ENCODE measurements around the gene SALL1.

Gene SALL1

DNA sequence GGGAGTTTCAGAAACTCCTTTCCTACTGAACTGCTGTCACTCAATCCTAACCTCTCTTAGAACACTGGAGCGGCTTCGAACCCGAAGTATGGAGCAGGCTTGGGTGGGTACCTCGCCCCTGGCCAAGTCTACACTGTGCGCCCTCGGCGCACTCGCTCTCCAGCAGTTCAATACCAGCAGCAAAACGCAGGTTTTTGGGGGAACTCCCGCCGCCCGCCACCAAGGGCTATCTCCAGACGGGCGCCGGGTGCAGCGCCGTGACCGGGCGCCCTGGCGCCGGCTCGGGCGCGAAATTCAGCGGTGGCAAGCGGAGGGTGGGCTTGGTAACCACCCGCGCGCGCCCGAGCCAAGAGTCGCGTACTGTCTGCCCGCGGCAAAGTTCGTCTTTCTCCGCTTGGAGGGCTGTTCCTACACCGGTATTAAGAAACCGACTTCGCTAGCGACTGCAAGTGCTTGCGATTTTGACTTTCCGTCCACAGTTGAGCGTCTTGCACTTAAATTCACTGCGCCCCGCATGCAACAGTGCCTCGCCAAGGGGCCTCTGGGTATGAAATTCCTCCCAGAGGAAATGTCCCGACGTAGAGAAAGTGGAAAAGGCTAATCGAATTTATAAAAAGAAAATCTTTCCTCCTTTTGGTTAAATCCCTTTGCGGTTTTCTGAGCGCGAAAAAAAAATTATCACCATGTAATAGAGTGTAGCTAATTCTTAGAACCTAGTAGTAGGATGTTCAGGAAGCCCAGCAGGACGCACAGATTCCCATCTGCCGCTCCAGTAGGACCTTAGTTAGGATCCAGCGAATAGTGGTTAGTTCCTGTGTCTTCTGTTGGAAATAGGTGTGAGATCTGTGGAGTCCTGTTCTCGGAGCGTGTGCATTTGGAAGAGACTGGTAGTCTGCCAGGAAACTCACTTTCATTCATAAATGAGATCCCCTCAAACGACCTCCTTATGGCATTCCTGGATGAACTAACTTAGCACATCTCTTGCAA lies 5.0 kb upstream of the SALL1 start:
- no peak for DNase-seq

DNA sequence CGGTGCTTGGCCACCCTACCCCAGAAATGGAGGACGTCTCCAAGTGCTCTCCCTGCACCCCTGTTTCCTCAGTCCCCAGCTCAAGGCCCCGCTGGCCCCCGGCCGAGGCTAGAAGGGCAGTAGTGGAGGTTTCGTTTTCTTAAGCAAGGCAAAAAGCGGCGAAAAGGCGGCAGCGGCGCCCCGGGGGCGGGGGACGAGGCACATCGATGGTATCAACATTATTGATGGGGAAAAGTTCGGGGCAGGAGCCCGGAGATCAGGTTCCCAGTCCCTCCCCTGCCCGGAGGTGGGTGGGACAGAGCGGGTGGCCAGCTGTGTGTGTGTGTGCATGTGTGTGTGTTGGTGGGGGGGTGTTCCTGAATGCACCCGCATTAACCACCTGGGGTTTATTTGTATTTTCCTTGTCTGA lies 4.1 kb upstream of the SALL1 start:
- DNase-seq, result no peak

DNA sequence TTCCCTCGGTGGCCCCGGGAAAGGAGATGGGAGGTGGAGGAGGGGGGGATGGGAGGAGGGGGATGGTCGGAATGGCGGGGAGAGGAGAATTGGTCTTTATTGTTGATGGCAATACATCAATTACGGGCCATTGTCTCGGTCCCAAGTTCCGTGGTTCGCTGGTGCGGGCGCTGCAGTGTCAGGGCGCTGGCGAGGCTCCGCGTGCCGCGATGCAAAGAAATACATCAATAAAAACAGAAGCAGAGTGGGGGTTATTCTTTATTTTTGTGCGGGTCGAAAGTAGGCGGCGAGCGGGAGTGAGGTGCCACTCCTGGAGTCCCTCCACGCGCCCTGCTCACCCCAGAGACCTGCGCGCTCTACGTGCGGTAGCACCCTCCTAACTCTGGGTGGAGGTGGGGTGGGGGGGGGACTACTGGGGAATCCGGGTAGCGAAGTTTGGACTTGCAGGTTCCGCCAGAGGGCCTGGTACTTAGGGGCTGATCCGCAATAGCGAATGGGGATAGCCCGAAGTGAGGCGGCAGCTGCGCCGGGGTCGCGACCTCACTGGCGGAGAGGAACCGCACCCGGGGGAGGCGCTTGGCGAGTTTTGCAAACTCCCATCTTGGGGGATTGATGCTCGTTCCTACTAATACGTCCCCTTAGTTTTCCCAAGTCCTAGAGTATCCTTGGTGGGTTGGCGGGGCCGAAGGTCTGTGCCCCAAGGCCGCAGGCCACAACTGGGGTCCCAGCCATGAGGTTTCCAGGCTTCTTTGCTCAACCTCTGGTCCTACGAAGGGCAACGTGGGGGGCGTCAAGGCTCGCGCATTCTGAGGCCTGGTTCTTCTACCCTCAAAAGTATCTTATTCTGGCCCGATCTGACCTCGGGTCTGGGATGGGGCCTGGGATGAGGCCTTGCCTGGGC lies 3.5 kb upstream of the SALL1 start:
- DNase-seq, result no peak

DNA sequence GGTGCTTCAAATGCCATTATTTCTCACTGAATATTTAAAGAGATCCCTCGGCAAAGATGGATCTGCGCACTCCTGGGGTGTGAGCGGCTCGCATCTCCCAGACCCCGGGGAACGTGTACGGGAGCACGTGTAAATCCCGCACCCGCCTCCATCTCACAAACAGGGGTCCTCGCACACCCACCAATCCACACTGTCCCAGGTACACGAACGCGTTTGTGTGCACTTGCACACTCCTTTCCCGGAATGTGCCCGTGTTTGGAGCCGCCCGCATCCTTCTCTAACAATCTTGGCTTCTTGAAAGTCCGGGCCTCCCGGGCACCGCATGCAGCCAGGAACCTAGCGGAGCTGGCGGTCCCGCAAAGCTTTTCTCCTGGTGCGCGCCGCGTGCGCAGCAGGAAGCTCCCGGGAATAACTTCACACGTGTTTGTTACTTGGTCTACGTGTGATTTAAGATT lies 2.5 kb upstream of the SALL1 start:
- no peak for DNase-seq

DNA sequence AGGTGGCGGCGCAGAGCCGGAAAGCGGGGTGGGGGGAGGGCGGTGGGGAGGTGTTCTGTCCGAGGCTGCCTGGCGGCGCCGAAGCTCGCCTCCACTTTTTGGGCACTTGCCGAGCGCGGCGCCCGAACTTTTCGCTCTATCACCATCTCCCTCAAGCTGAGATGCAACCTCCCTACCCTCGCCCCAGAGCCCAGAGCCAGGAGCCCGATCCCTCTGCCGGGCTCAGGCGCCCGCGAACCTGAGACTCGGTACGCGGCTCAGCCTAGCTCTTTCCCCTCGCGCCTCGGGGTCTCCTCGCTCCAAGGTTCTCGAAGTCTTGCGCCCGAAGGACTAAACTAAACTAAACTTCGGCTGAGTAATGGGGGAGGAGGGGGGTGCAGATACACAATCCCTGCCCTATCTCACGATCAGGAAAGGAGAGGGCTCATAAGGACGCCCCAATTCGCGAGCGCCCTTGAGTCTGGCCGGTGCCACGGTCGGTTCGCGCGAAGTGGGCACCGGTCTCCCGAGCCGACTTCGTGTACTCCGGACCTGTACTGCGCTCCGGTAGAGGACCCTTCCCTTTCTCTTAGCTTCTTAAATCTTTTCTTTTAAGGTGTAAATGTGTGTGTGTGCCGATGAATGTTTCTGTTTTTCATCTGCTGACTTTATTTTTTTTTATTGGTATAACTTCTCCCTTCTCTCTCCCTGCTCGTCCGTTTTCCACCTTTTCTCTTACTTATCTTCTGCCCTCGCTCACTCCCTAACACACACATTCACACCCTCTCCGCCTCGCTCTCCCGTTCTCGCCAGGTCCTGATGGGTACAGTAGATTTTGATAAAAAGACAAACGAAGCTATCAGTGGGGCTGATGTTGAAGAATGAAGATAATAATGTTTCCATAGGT lies 1.9 kb upstream of the SALL1 start:
- DNase-seq, result no peak

DNA sequence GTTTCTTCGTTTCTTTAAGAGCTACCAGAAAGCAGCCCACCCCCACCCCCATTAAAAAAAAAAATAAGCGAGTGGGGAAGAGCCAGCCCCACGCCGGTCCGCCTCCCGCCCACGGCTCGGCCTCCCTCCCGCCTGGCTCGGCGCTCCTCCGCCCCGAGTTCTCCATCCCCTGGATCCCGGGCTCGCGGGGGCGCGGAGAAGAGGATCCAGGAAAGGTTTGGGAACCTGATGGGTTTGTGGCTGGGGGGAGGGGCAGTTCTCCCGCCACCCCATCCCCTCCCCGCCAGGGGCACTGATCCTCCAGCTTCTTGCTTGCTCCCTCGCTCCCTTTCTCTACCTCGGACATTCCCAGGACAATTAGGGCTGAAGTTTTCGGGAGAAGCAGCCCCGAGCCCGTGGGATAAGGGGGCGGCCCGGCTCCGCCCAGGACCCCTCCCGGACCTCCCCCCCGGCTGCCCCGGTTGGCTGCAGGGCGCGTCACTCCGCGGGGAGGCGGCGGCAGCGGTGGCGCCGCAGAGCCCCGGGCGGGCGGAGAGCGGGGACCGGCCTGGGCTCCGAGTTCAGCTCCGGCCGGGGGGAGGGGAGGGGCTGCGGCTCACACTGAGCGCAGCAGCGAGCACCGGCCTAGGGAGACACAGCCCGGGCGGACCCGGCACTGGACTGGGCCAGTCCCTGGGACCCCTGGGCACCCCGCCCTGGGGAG lies 1.0 kb upstream of the SALL1 start:
- DNase-seq, result no peak

DNA sequence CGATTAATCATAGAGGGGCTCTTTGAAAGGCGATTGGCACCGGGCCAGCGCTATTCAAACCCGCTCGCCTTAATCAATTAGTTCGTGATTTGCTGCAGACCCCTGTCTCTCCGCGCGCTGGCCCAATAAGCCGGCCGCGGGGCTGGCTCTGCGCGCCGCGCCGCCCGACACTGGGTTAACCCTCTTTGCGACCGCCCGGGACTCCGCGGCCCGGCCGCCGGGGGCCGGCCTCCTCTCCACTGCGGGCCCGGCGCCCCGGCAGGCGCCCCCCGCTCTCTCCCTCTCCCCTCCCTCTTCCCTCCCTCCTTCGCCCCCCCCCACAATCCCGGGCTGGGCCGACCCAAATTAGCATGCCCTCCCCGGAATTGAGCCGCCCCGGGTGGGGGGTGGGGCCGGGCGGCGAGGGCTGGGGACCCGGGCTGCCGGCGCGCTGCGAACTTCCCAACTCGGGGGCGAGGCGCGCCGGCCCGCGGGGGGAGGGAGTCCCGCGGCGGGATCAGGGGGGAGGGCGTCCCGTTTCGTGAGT lies 428 bp upstream of the SALL1 start:
- no peak for DNase-seq

DNA sequence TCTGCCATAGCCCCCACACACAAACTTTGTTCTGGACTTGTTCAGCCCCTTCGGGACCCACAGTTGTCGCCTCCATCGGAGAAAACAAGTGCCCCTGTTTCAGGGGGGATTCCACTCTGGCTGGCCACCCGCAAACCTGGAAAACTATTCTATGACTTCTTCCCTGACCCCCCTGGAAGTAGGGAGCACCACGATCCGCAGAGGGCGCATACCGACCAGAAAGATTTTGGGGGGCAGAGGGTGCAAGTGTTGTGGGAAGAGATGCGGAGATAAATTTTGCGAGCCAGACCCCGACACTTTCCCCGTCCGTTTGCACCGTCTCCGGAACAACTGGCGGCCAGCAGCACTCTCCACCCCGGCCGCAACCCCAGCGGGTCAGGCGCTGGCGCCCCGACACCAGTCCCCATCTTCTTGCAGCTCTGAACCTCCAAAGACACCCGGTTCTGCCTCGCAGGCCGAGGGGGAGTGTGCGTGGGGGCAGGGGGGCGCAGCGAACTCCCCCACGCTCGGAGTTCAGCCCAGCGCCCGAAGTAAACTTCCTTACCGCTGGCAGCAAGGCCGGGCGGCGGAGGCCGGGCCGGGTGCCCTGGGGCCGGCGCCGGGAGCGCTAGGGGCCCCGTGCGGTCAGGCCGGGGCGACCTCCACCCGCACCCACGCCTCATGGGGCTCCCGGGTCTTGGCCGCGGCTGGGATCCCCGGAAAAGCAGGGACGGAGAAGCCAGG lies 744 bp downstream of the SALL1 start:
- DNase-seq, result no peak

DNA sequence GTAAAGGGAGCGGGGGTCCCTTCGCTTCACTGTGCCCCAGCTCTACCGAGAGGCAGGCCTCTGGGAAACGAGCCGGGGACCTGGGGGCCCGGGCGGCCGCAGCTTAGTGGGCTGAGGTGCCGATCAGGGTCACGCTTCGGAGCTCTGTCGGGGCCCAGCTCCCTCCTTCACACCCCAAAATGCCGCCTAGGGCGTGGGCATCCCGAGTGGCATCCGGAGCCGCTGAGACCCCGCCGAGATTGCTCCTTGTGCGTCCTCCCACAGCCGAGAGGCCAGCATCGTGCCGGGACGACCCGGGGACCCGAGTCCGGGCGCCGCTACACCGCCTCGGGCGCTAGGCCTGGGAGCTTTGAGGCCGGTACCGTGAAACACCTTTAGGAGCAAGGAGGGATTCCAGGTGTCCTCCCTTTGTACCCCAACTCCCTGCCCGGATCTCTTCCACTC lies 1.3 kb downstream of the SALL1 start:
- DNase-seq, result no peak

DNA sequence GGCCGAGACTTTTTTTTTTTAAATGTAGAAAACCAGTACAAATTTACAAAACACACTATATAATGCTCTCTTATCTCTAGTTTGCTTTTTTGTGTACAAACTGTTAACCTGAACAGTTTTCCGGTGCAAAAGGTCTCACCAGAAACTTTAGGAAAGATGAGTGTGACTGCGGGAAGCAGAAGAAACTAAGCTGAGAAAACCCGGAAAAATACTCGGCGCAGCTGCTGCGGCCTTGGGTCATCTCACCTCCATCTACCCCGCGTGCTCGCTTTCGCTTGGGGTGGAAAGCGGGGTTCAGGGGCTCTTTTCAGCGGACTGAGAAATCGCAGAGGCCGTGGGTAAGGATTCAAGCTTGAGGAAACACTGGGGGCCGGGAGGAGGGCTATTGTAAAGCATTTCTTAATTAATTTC lies 1.8 kb downstream of the SALL1 start:
- no peak for DNase-seq

DNA sequence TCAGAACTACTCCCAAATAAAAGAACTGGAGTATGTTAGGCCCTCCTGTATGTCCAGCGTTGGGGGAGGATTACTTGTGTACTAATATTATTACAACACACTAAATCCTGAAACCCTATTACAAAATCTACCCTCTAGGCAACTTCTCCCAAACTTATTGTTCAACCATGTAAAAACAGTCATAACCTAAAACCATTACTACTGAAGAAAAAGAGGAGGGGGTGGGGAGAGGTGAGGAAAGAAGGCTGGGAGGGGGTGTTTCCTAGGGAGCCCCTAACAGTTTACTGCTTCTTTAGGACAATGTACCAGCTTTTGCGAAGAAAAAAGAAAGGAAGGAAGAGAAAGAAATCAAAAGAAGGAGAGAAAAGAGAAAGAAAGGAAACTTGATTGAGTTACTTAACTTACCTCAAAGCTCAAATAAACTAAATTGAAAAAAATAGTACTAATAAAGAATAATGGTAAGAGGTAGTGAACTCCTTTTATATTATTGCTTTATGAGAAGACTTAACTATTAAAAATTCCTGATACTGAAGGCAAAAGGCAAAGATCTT lies 2.3 kb downstream of the SALL1 start:
- no peak for DNase-seq

DNA sequence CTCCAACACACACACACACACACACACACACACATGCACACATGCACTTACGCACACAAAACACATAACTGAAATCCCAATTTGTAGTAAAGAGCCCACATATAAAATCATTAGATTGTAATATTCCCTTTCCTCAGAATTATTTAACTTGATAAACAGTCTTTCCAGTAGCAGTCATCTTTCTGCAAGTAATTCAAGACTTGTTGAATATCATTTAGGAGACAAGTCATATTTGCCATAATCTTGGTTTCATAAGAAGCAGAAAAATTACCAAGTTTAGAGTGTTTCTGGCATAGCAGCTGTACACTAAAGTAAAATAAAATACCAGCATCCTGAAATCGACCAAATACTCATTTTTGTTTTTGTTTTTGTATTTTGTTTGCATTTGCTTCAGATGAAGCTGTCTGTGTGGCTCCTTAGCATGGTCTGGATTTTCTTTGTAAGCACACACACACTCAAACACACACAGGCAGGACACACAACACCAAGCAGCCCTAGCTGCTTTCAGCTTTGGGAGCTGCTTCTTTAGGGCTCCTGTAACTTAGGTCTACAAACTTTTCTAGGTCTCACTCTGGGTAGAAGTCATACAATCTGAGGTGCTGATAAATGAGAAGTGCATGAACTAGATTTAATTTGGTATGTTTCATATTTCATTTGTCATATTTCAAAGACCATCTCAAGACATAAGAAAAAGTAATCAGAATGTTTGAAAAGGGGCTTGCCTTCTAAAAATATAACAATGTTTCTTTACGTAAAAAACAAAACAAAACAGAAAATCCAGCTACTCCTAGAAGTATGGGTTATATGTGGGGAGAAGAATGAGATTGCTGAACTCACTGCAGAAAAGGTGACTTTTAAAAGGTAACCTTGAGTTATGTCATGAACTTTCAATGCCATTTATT lies 3.0 kb downstream of the SALL1 start:
- no peak for DNase-seq

DNA sequence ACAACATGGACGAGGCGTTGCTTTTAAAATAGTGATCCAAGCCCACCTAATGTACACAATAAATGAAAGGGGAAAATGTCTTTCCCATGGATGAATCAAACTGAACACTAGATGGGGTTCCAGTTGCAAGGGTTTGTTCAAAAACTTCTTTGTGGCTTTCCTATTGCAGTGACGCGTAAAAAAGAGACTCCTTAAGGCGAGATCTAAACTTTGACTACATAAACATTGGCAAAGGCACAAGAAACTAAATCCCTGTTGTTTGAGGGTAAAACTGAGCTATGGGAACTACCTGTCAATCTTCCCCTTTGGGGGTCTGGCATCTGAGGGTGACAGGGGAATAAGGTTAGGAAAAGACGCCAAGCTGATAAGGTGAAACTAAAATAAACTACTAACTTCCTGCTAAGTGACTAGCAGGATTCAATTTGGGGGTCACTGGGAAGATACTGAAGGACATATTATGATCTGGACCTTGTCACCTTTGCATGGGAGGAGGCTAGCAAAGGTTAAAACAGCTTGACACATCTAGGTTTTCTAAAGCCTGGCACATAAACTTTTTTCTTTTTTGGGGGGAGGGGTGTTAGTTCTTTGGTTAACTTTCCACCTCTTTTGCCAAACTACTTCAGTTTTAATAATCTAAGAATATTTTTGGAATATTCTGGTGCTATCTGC lies 4.7 kb downstream of the SALL1 start:
- DNase-seq, result no peak

DNA sequence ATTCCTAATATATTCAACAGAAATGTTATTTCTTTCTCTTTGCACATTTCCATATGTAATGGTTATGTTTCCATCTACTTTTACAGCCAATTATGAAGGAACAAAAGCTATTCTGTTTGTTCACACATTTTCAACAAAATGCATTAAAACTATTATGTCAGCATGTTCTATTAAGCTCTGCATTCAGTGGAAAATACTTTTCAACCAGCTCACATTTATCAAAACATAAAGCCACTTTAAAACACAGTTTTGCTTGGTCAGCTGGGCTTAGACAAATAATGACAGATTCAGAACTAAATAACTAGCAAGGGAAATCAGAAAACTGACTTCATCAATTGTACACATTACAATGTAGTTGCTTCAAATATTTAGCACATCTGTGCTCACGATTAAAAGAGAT lies 6.9 kb downstream of the SALL1 start:
- DNase-seq, result no peak

DNA sequence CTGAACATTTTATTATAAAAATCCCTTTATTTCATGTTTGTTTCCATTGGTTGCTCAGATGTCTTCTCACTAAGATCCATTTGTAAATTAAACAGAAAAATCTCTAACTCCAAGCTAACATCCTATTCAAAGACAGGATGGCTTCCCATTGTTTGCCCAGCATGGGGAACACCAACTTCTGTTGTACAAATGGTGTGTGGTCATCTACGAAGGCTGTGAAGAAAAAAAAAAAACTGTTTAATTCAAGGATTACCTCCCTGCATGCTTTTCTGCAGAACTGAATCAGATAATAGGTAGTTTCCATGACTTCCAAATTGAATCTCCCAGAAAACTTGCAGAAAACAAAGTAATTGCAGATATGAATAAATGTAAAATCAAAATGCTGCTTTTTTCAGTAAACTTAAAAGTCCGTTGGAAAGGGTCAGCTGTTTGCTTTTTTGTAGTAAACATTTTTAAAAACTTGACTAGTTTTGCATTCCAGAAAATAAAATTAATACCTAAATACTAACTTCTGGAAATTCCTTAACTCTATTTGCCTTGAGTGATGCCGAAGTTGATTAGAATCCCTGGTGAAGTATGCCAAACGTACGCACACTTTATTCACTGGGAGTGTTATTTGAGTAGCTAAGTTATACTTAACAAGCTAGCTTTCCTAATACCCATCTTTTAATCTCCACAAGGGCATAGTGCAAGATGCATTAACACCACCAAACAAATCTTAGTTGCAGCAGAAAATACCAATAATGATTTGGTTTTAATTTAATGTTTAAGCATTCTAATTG lies 7.7 kb downstream of the SALL1 start:
- DNase-seq, result no peak

DNA sequence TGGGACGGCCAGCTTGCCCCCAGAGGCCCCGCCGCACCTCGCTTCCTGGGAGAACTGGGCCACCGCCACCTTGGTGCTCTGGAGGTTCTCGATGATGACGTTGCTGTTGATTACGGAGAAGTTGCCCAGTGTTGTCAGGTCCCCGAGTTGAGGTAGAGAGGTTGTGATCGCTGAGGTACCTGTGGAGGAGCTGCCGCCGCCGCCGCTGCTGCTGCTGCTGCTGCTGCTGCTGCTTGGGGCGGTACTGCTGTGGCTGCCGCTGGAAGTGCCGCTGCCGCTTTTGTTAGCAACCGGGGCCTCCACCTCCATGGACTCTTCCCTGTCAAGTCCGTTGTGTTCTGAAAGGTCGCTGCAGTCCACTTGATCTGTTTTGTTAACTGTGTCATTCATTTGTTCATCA lies 9.5 kb downstream of the SALL1 start:
- no peak for DNase-seq

DNA sequence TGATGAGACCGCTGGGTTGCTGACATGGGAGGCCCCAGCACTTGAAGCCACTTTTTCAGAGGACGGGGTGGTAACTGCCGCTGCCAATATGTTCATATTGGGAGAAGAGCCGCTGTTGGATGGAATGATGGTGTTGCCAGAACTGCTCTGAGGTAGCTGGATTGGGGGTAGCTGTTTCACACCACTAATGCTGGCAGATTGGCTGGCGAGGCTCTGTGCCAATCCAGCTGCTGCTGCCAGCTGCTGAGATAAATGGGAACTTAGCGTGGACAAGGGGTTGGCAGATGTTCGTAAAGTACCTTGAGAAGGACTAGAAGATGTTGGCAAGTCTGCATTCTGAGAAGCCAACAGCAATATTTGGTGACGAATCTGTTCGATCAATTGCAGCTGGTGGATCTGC lies 10.0 kb downstream of the SALL1 start:
- DNase-seq, result no peak

DNA sequence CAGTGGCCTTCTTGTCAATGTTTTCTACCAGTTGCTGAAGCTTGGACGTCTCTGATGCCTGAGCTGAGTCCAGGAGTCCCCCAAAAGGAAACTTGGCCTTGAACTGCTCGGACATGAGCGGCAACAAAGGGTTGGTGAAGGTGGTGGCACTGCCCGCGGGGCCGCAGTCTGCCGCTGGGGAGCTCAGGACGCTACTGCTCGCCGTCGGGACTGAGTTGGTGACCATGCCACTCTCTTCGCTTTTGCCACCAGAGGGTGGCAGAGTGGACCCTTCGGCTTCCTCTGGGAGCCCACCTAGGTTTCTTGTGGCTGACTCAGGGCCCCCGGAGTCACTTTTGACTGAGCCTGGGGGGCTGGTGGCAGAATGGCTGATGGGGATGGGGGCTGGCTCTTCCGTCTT lies 11.0 kb downstream of the SALL1 start:
- DNase-seq, result no peak

Data from AML-193 (cell line).